Measurements from ENCODE around the gene HERPUD1. TPM values are rescaled to one million over a fixed set of nuclear protein-coding genes. Genes with fewer than 3 reads are reported as not detected.
"Not testable (repeated sequence)": the region's sequence is repeated elsewhere in the genome, so short reads cannot be mapped to it uniquely, and the experiment has no call there.

HERPUD1 gene
- total RNA-seq, 2 experiments from 2014 or later = 142 to 150 TPM

DNA sequence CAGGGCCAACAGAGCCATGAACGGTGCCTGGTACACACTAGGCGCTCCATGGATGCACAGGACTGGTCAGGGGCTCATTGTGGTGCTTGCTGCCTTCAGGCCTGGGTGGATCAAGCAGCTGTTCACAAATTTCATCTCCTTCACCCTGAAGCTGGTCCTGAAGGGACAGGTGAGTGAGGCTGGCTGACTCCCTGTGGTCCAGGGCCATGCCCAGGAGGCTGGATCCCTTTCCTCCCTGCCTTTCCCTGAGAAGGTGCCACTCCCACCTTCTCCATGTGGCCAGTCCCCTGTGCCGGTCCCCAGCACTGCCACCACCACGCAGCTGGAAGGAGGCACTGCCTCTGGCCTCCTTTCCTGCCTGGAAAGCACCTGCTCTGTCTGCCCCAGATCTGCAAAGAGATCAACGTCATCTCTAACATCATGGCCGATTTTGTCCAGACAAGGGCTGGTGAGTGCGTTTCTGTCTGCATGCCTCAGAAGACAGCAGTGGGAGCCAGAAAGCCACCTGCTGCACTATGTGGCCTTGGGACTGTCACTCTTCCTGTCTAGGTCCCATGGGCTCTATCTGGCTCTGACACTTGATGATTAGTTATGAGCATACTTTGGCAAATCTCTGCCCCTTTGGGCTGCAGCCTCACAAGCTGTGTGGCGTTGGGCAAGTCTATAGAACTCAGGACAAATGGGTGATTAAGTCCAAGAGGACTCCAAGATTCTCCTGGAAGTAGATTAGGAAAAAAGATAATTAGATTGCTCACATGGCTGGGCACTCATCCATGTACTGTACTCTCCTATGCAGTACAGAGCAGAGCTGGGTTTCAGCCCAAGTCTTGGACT, 39.2 kb downstream of the HERPUD1 start:
- Mint-ChIP-seq H3K9me3 (no peaks in the 10 kb centered on the region), H3K27ac (no peak overlapping the region)

DNA sequence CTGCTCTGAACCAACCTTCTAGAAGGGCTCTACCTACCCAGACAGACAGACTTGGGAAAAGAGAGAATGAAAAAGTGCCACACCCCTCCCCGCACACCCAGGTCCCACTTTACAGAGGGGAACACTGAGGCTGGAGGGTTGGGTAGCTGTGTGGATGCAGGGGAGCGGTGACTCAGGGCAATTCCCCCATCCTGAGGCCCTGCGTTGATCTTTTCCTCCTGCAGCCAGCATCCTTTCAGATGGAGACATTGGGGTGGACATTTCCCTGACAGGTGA, 39.8 kb downstream of the HERPUD1 start:
- no peak overlapping the region for H3K4me3 Mint-ChIP-seq
- no peak for ATAC-seq

More for the DNA sequence above, 39.2 kb downstream of the HERPUD1 start:
- H3K4me3 Mint-ChIP-seq = no peak overlapping the region
- TF ChIP-seq, protein P1, sequence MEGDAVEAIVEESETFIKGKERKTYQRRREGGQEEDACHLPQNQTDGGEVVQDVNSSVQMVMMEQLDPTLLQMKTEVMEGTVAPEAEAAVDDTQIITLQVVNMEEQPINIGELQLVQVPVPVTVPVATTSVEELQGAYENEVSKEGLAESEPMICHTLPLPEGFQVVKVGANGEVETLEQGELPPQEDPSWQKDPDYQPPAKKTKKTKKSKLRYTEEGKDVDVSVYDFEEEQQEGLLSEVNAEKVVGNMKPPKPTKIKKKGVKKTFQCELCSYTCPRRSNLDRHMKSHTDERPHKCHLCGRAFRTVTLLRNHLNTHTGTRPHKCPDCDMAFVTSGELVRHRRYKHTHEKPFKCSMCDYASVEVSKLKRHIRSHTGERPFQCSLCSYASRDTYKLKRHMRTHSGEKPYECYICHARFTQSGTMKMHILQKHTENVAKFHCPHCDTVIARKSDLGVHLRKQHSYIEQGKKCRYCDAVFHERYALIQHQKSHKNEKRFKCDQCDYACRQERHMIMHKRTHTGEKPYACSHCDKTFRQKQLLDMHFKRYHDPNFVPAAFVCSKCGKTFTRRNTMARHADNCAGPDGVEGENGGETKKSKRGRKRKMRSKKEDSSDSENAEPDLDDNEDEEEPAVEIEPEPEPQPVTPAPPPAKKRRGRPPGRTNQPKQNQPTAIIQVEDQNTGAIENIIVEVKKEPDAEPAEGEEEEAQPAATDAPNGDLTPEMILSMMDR (IDR thresholded peaks at IDR 0.05) = no peak
- intact Hi-C loops (cut with micrococcal nuclease) = no loop called here
- ChIA-PET POLR2A (interaction anchor here (1.0 to 3.3 kb wide), 11 partner anchors 8 to 75 kb away, joined by 3 to 15 read pairs (median 5); partner anchors contain the start of gene NLRC5), CTCF (interaction anchor here (1.2 to 2.2 kb wide), 8 partner anchors 9 to 114 kb away, joined by 3 to 7 read pairs (median 4); partner anchors contain the start of genes CETP and NLRC5)
- DNase-seq (no peak), ATAC-seq (no peak)
- H3K36me3 Mint-ChIP-seq (ENCODE audit: low read depth) = no peaks in the 10 kb centered on the region
- H3K27me3 Mint-ChIP-seq = no peaks in the 10 kb centered on the region
- H3K4me1 Mint-ChIP-seq (ENCODE audit: low read depth) = peaks cover 37% of the 10 kb centered on the region

DNA sequence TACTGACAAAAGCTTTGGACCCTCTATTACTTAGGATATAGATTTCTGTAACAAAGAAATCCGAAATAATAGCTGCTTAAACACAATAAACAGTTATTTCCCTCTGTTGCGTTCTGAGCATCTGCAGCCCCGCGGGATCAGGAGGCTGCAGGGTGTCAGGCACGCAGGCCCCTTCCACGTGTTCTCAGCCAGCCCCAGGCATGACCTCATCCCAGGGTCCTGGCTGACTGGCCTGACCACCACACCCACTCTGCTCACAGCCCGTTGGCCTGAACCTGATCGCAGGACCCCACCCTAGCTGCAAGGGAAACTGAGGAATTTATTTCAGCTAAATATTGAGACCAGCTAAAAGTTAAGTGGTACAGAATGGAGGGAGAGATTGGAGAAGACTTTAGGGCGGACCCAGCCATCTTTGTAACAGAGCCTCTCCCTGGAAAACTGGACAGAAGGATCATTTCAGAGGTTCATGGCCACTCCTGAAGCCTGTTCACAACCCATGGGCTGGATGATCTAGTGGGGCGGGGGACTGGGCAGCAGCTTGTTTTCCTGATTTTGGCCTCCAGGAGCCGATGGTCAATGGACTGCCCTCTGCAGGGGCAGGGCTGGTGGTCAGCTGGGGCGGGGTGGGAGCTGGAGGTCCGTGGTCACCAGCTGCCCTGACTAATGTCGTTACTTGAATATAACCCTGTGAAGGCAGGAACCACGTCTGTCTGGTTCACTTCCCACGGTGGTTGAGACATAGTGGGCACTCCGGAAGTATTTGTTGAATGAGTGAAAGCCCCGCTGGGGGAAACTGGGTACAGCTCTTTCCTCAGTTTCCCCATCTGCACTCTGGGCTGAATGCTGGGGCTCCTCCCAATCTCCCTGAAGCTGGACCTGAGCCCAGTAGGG, 40.7 kb downstream of the HERPUD1 start:
- DNase-seq = no peak
- no peaks in the 10 kb centered on the region for H3K27me3 Mint-ChIP-seq
- CTCF ChIA-PET = interaction anchor here (0.7 to 8.5 kb wide), 6 partner anchors 7 to 120 kb away, joined by 3 to 87 read pairs (median 4); partner anchors contain the start of gene CETP

More for the DNA sequence above, 39.8 kb downstream of the HERPUD1 start:
- intact Hi-C loops (cut with micrococcal nuclease) = no loop called here
- ChIA-PET POLR2A (interaction anchor here (0.6 to 3.3 kb wide), 7 partner anchors 10 to 380 kb away, joined by 3 to 15 read pairs (median 5); partner anchors contain the start of genes HERPUD1 and NLRC5), CTCF (interaction anchor here (1.0 to 8.5 kb wide), 4 partner anchors 6 to 52 kb away, joined by 3 to 87 read pairs (median 6); partner anchors contain the start of gene CETP)
- no peak for DNase-seq
- H3K27me3 Mint-ChIP-seq = no peaks in the 10 kb centered on the region
- TF ChIP-seq, protein P1 (IDR thresholded peaks at IDR 0.05) = no peak
- no peaks in the 10 kb centered on the region for H3K36me3 Mint-ChIP-seq (ENCODE audit: low read depth)
- peaks cover 40% of the 10 kb centered on the region for H3K4me1 Mint-ChIP-seq (ENCODE audit: low read depth)
- H3K9me3 Mint-ChIP-seq = no peaks in the 10 kb centered on the region
- H3K27ac Mint-ChIP-seq = no peak overlapping the region

DNA sequence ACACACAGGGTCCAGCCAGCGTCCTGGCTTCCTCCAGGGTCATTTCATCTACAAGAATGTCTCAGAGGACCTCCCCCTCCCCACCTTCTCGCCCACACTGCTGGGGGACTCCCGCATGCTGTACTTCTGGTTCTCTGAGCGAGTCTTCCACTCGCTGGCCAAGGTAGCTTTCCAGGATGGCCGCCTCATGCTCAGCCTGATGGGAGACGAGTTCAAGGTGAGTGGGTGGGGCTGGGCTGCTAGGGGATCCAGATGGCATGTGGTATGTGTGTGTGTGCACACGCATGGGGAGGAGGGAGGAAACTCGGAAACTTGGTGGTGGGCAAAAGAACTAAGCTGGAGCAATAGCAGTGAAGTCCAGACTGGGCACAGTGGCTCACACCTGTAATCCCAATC, 41.4 kb downstream of the HERPUD1 start:
- TF ChIP-seq, protein P1 (IDR thresholded peaks at IDR 0.05) = no peak
- peaks cover 47% of the 10 kb centered on the region for H3K4me1 Mint-ChIP-seq (ENCODE audit: low read depth)
- POLR2A ChIA-PET = interaction anchor here (0.9 to 1.8 kb wide), 4 partner anchors 13 to 57 kb away, joined by 3 to 4 read pairs (median 4); partner anchors contain the start of gene HERPUD1
- no peaks in the 10 kb centered on the region for H3K27me3 Mint-ChIP-seq
- H3K9me3 Mint-ChIP-seq = no peaks in the 10 kb centered on the region
- no peaks in the 10 kb centered on the region for H3K36me3 Mint-ChIP-seq (ENCODE audit: low read depth)
- CTCF ChIA-PET = interaction anchor here (0.9 to 8.5 kb wide), 2 partner anchors 8 to 120 kb away, joined by 3 to 87 read pairs; no protein-coding TSS in a partner anchor
- no peak overlapping the region for H3K4me3 Mint-ChIP-seq
- intact Hi-C loops (cut with micrococcal nuclease) = no loop called here
- H3K27ac Mint-ChIP-seq = no peak overlapping the region
- DNase-seq = no peak
- no peak for ATAC-seq

More for the DNA sequence above, 40.7 kb downstream of the HERPUD1 start:
- H3K4me3 Mint-ChIP-seq = no peak overlapping the region
- H3K36me3 Mint-ChIP-seq (ENCODE audit: low read depth) = no peaks in the 10 kb centered on the region
- TF ChIP-seq, protein P1 (IDR thresholded peaks at IDR 0.05) = no peak
- no peak overlapping the region for H3K27ac Mint-ChIP-seq
- peaks cover 43% of the 10 kb centered on the region for H3K4me1 Mint-ChIP-seq (ENCODE audit: low read depth)
- POLR2A ChIA-PET = interaction anchor here (0.6 to 3.3 kb wide), 10 partner anchors 9 to 381 kb away, joined by 3 to 15 read pairs (median 4); partner anchors contain the start of gene HERPUD1
- intact Hi-C loops (cut with micrococcal nuclease) = no loop called here
- ATAC-seq = no peak
- no peaks in the 10 kb centered on the region for H3K9me3 Mint-ChIP-seq

- POLR2A ChIA-PET = interaction anchor here (1.0 to 5.7 kb wide), 3 partner anchors 9 to 50 kb away, joined by 3 to 31 read pairs (median 4); partner anchors contain the start of gene NLRC5
- CTCF ChIA-PET = interaction anchor here (8.5 kb wide), 1 partner anchor 8 kb away, joined by 87 read pairs; no protein-coding TSS in a partner anchor
- ATAC-seq; H3K9me3 Mint-ChIP-seq; H3K27ac Mint-ChIP-seq; H3K36me3 Mint-ChIP-seq (ENCODE audit: low read depth); H3K27me3 Mint-ChIP-seq; intact Hi-C loops (cut with micrococcal nuclease); H3K4me3 Mint-ChIP-seq; DNase-seq: not testable (repeated sequence)
- peaks cover 46% of the 10 kb centered on the region for H3K4me1 Mint-ChIP-seq (ENCODE audit: low read depth)
These were observed 42.0 kb downstream of the HERPUD1 start for GRCh38 chr16:56973899-56974298.
